H1 (cell line): Measurements from ENCODE around the gene TMEM164. TPM values are rescaled to one million over a fixed set of nuclear protein-coding genes. Genes with fewer than 3 reads are reported as not detected.

Experiments used
- CTCF ChIA-PET: fragments of 300-600 bp; sonication (Branson Sonifier 250); formaldehyde crosslinking; loops from one replicate; lab custom pipeline; 2021; ENCODE audit not compliant: partially characterized antibody; lab: Charles Lee
- POLR2A ChIA-PET: fragments of 300-600 bp; sonication (Branson Sonifier 250); formaldehyde crosslinking; loops from one replicate; lab custom pipeline; 2021; ENCODE audit warnings: inconsistent platforms; ENCODE audit not compliant: partially characterized antibody; lab: Charles Lee
- DNase-seq, 2 experiments: peaks; one replicate each; pipeline versions ENCODE4 v3.0.0 to v3.0.0-alpha.2; 2010 to 2022; ENCODE audit warnings: low spot score in 2 of 2, low read depth in 1 of 2, mixed read lengths in 1 of 2
- FAIRE-seq: peaks from 2 replicates; lab custom pipeline; 2011; peaks lifted over from hg19 to GRCh38; lab: Jason Lieb, UNC
- H2AFZ ChIP-seq: 2 replicates; pipeline ENCODE4 v1.8.1; 2012; ENCODE audit warnings: low read length, inconsistent platforms
- H2AK5ac ChIP-seq: 2 replicates; pipeline ENCODE4 v1.6.1; 2013; ENCODE audit warnings: low read depth, low read length
- H2BK120ac ChIP-seq: replicated peaks from 2 replicates; pipeline ENCODE3; 2013; ENCODE audit warnings: low read depth, low read length, inconsistent platforms
- H2BK12ac ChIP-seq: 2 replicates; pipeline ENCODE4 v1.6.1; 2013; ENCODE audit warnings: low read depth, low read length
- H2BK15ac ChIP-seq: 2 replicates; pipeline ENCODE4 v1.6.1; 2013; ENCODE audit warnings: low read length
- H2BK20ac ChIP-seq: 2 replicates; pipeline ENCODE4 v1.6.1; 2013; ENCODE audit warnings: low read length
- H2BK5ac ChIP-seq: 2 replicates; pipeline ENCODE4 v1.6.1; 2013; ENCODE audit warnings: low read depth, low read length
- H3K14ac ChIP-seq: 2 replicates; pipeline ENCODE4 v1.6.1; 2013; ENCODE audit warnings: inconsistent platforms; ENCODE audit not compliant: insufficient read length
- H3K18ac ChIP-seq: 2 replicates; pipeline ENCODE4 v1.6.1; 2013; ENCODE audit warnings: low read length; ENCODE audit errors: extremely low read depth
- H3K23ac ChIP-seq: 2 replicates; pipeline ENCODE4 v1.6.1; 2013; ENCODE audit warnings: inconsistent platforms; ENCODE audit not compliant: insufficient read length
- H3K23me2 ChIP-seq: 2 replicates; pipeline ENCODE4 v1.6.1; 2013; ENCODE audit warnings: low read depth, low read length
- H3K27ac ChIP-seq: 2 replicates; pipeline ENCODE4 v1.6.1; 2011; ENCODE audit warnings: low read depth, low read length, inconsistent platforms
- H3K27me3 ChIP-seq, 4 experiments: replicated peaks in 1 of 4; 1 replicate in 1 of 4; 2 replicates in 3 of 4; pipeline versions ENCODE4 v1.6.1 to v1.8.1; 2011 to 2013; ENCODE audit warnings: low read length in 3 of 4, mild to moderate bottlenecking in 3 of 4, inconsistent platforms in 2 of 4, mixed read lengths in 2 of 4, moderate library complexity in 1 of 4; ENCODE audit not compliant: control insufficient read depth in 3 of 4, insufficient read depth in 3 of 4; ENCODE audit errors: extremely low read depth in 1 of 4
- H3K36me3 ChIP-seq, 4 experiments: 2 replicates each; pipeline versions ENCODE4 v1.6.1 to v1.8.1; 2011 to 2013; ENCODE audit warnings: mild to moderate bottlenecking in 4 of 4, low read length in 3 of 4, moderate library complexity in 2 of 4, control low read depth in 1 of 4, inconsistent platforms in 1 of 4; ENCODE audit not compliant: insufficient read depth in 4 of 4, control insufficient read depth in 2 of 4
- H3K4ac ChIP-seq: replicated peaks from 2 replicates; pipeline ENCODE3; 2013; ENCODE audit warnings: low read length, low read depth, mixed read lengths, inconsistent platforms; ENCODE audit not compliant: insufficient read length
- H3K4me1 ChIP-seq, 4 experiments: replicated peaks in 1 of 4; 1 replicate in 1 of 4; 2 replicates in 3 of 4; pipeline versions ENCODE4 v1.6.1 to v1.8.1; 2011 to 2013; ENCODE audit warnings: low read length in 3 of 4, inconsistent platforms in 2 of 4, mixed read lengths in 1 of 4; ENCODE audit not compliant: insufficient read depth in 4 of 4, control insufficient read depth in 3 of 4
- H3K4me2 ChIP-seq, 2 experiments: 2 replicates each; pipeline versions ENCODE4 v1.6.1 to v1.8.1; 2011 to 2013; ENCODE audit warnings: low read depth in 2 of 2, low read length in 2 of 2, control low read depth in 1 of 2, inconsistent platforms in 1 of 2, mild to moderate bottlenecking in 1 of 2; ENCODE audit not compliant: insufficient read depth in 1 of 2
- H3K4me3 ChIP-seq, 4 experiments: fragments of 200-600, 300-600 bp in 1 of 4; sonication (generic), shearing (Covaris generic), sonication (Bioruptor Twin) in 1 of 4; 2 replicates each; pipeline versions ENCODE4 v1.5.1 to v1.8.1; 2011 to 2016; ENCODE audit warnings: low read length in 4 of 4, low read depth in 3 of 4, control low read depth in 2 of 4, inconsistent platforms in 2 of 4, mild to moderate bottlenecking in 2 of 4, mixed read lengths in 1 of 4, moderate library complexity in 1 of 4; ENCODE audit not compliant: insufficient read depth in 2 of 4; ENCODE audit errors: extremely low read depth in 1 of 4
- H3K56ac ChIP-seq: replicated peaks from 2 replicates; pipeline ENCODE3; 2013; ENCODE audit warnings: low read depth, mild to moderate bottlenecking, mixed read lengths, low read length, inconsistent platforms; ENCODE audit not compliant: insufficient read length
- H3K79me1 ChIP-seq: 2 replicates; pipeline ENCODE4 v1.6.1; 2013; ENCODE audit warnings: low read depth, low read length, control low read depth
- H3K79me2 ChIP-seq, 2 experiments: 2 replicates each; pipeline versions ENCODE4 v1.6.1 to v1.8.1; 2012 to 2013; ENCODE audit warnings: low read length in 2 of 2, mild to moderate bottlenecking in 2 of 2, inconsistent platforms in 1 of 2; ENCODE audit not compliant: insufficient read depth in 2 of 2, control insufficient read depth in 1 of 2
- H3K9ac ChIP-seq, 4 experiments: replicated peaks in 1 of 4; 1 replicate in 1 of 4; 2 replicates in 3 of 4; pipeline versions ENCODE4 v1.6.1 to v1.8.1; 2011 to 2013; ENCODE audit warnings: low read depth in 3 of 4, low read length in 3 of 4, control low read depth in 2 of 4, mild to moderate bottlenecking in 2 of 4, moderate library complexity in 2 of 4, inconsistent platforms in 1 of 4; ENCODE audit errors: extremely low read depth in 1 of 4
- H3K9me3 ChIP-seq, 2 experiments: 2 replicates each; pipeline versions ENCODE4 v1.6.1 to v1.8.1; 2012 to 2013; ENCODE audit warnings: mild to moderate bottlenecking in 2 of 2, moderate library complexity in 2 of 2, control low read depth in 1 of 2, inconsistent platforms in 1 of 2, low read depth in 1 of 2, low read length in 1 of 2, mixed read lengths in 1 of 2; ENCODE audit not compliant: insufficient read depth in 2 of 2
- H4K20me1 ChIP-seq, 2 experiments: replicated peaks in 1 of 2; 2 replicates each; pipeline versions ENCODE3 to v1.8.1; 2011 to 2013; ENCODE audit warnings: inconsistent platforms in 2 of 2, low read length in 2 of 2, mild to moderate bottlenecking in 1 of 2; ENCODE audit not compliant: insufficient read depth in 2 of 2, control insufficient read depth in 1 of 2
- H4K5ac ChIP-seq: 2 replicates; pipeline ENCODE4 v1.6.1; 2013; ENCODE audit warnings: low read length, low read depth, mixed read lengths, inconsistent platforms; ENCODE audit not compliant: insufficient read length
- H4K8ac ChIP-seq: 2 replicates; pipeline ENCODE4 v1.8.0; 2013; ENCODE audit warnings: mild to moderate bottlenecking, moderate library complexity, low read length, inconsistent platforms; ENCODE audit not compliant: insufficient read depth; ENCODE audit errors: extremely low read depth
- H4K91ac ChIP-seq: replicated peaks from 2 replicates; pipeline ENCODE3; 2013; ENCODE audit warnings: low read length, mixed read lengths, inconsistent platforms; ENCODE audit not compliant: insufficient read length
- BACH1 ChIP-seq: IDR thresholded peaks from 2 replicates; pipeline ENCODE4 v1.6.1; 2012; ENCODE audit warnings: low read length, improper control_type of control experiment
- EZH2 ChIP-seq: fragments of 200-600 bp; sonication (generic); IDR thresholded peaks from 2 replicates; pipeline ENCODE4 v1.7.1; 2012; ENCODE audit warnings: low read depth, mild to moderate bottlenecking, moderate library complexity, low read length, inconsistent platforms; ENCODE audit not compliant: severe bottlenecking
- RBBP5 ChIP-seq: IDR thresholded peaks from 2 replicates; pipeline ENCODE4 v1.7.1; 2012; ENCODE audit warnings: low read depth, mild to moderate bottlenecking, inconsistent platforms, low read length, moderate library complexity, borderline replicate concordance
- TEAD4 ChIP-seq: IDR thresholded peaks from 2 replicates; pipeline ENCODE4 v1.6.1; 2012; ENCODE audit warnings: low read depth, low read length, inconsistent platforms, mixed read lengths
- ZNF274 ChIP-seq: IDR thresholded peaks from 2 replicates; pipeline ENCODE4 v1.7.0; 2012; ENCODE audit warnings: low read length, borderline replicate concordance; ENCODE audit errors: extremely low read depth
- WGBS, 2 experiments: shearing (Covaris generic) in 1 of 2; methylation state at CpG; one replicate each; pipeline versions ENCODE4 v1.1.6 to v1.1.7; 2013 to 2015; ENCODE audit warnings: low lambda C conversion rate in 2 of 2, mixed read lengths in 2 of 2, inconsistent platforms in 1 of 2, low coverage in 1 of 2, missing lambda C conversion rate in 1 of 2; ENCODE audit not compliant: insufficient replicate concordance in 2 of 2, insufficient coverage in 1 of 2, insufficient read length in 1 of 2; ENCODE audit errors: extremely low coverage in 1 of 2, missing lambda C conversion rate in 1 of 2; 5-methylcytosine and 5-hydroxymethylcytosine counted together
- polyA plus RNA-seq, 7 experiments: library from polyadenylated mRNA; depleted of rRNA in 3 of 7; stranded (reverse) in 5 of 7; unstranded in 2 of 7; fragments of >200 nt in 5 of 7; fragments of 200-250 nt in 2 of 7; gene quantifications; 1 replicate in 5 of 7; 2 replicates in 1 of 7; 4 replicates in 1 of 7; pipeline versions ENCODE4 v1.2.1 to v1.2.3, GENCODE V29; 2011 to 2013; ENCODE audit warnings: missing spikeins in 2 of 7, mixed read lengths in 2 of 7
- total RNA-seq: library from RNA; stranded (reverse); fragmentation: NEBNext Ultra II Directional; extraction: Animal tissue kit (Norgen Biotek cat#: 25700); gene quantifications from 2 replicates; pipeline ENCODE4 v1.2.1, GENCODE V29; 2021
- TF ChIP-seq, protein P1 (sequence below): IDR thresholded peaks from 2 replicates; pipeline ENCODE4 v1.6.1; 2012; ENCODE audit warnings: low read length, inconsistent platforms

Gene TMEM164
- total and polyA plus RNA-seq, 2 of the 8 experiments (the other 6 are each of a cell fraction or from before 2014, with no cell fraction given), result 7.3 to 14.8 TPM

DNA sequence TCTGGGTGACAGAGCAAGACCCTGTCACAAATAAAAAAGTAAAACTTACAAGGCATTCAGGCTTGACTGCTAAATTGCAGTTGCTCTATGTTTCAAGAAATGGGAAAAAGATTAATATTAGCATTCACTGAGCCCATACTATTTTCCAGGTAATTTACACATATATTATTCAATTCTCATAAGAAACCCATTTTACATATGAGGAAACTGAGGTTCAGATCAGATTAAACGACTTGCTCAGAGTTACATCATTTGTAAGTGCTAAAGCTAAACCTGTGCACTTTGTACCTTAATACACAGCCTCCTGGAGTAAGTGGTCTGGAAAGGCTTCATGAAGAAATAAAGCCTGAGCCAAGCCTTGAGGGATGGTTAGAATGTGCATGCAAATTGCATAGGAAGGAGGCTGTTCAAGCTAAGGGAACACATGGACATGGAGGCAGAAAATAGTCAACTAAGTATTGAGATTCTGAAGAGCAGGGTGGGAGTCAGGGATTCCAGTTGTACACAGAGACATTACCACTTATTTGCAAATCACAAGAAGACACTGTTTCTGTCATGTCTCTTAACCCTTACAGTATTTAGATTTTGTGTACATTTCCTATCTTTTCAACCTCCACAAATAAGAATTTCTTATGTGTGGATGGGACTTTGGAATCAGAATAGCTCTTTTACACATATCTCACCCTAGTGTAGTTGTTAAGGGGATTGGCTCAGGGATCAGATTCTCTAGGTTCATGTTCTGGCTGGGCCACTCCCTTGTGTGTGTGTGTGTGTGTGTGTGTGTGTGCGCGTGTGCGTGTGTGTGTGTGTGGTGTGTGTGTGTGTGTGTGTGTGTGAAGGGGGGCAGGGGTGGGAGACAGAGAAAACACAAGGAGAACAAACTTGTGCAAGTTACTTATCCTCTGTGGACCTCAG, 113.4 kb downstream of the TMEM164 start:
- Histone ChIP-seq H4K20me1 (no peaks in the 10 kb centered on the region), H3K27me3 (no peaks in the 10 kb centered on the region), H3K4me3 (no peak overlapping the region), H3K23ac (no peak overlapping the region), H3K27ac (no peak overlapping the region), H3K9ac (no peak overlapping the region), H2BK20ac (no peak overlapping the region), H2AK5ac (no peak overlapping the region), H3K56ac (no peak overlapping the region), H3K4me2 (no peak overlapping the region), H2BK15ac (no peak overlapping the region), H2BK12ac (no peak overlapping the region), H3K9me3 (no peaks in the 10 kb centered on the region), H3K14ac (no peak overlapping the region), H2BK120ac (no peak overlapping the region), H3K4me1 (no peaks in the 10 kb centered on the region), H3K79me1 (no peaks in the 10 kb centered on the region), H3K4ac (no peak overlapping the region), H4K5ac (no peak overlapping the region), H3K36me3 (no peaks in the 10 kb centered on the region), H3K18ac (no peak overlapping the region), H2AFZ (no peak overlapping the region), H3K23me2 (no peaks in the 10 kb centered on the region), H4K8ac (no peak overlapping the region), H3K79me2 (no peaks in the 10 kb centered on the region), H2BK5ac (no peak overlapping the region), H4K91ac (no peak overlapping the region)
- DNase-seq, result no peak
- 85% methylated on average over 2 of the region's 4 CpGs; no CpG with 5 or more reads in 1 of the 2 experiments for WGBS, 2 experiments
- ChIA-PET POLR2A (interaction anchor here (0.7 kb wide), 1 partner anchor 209 kb away, joined by 3 read pairs; no protein-coding TSS in a partner anchor), CTCF (interaction anchor here (0.6 to 1.6 kb wide), 2 partner anchors 8 to 192 kb away, joined by 3 to 5 read pairs; no protein-coding TSS in a partner anchor)
- TF ChIP-seq ZNF274 (no peak), RBBP5 (no peak), EZH2 (no peak), BACH1 (no peak), TEAD4 (no peak)
- TF ChIP-seq, protein P1, sequence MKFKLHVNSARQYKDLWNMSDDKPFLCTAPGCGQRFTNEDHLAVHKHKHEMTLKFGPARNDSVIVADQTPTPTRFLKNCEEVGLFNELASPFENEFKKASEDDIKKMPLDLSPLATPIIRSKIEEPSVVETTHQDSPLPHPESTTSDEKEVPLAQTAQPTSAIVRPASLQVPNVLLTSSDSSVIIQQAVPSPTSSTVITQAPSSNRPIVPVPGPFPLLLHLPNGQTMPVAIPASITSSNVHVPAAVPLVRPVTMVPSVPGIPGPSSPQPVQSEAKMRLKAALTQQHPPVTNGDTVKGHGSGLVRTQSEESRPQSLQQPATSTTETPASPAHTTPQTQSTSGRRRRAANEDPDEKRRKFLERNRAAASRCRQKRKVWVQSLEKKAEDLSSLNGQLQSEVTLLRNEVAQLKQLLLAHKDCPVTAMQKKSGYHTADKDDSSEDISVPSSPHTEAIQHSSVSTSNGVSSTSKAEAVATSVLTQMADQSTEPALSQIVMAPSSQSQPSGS, result no peak
- no peak for FAIRE-seq
